ENCODE measurements around the gene MYBBP1A.
A peak's percentile ranks its signal among the peaks of the same experiment; 100 is the strongest.

The MYBBP1A gene

GRCh38 chr17:4492721-4493561 is 62.2 kb downstream of the MYBBP1A start:
- peak; percentile 26 for DNase-seq (ENCODE audit: extremely low read depth, low read depth)
- TF ChIP-seq, protein P1, sequence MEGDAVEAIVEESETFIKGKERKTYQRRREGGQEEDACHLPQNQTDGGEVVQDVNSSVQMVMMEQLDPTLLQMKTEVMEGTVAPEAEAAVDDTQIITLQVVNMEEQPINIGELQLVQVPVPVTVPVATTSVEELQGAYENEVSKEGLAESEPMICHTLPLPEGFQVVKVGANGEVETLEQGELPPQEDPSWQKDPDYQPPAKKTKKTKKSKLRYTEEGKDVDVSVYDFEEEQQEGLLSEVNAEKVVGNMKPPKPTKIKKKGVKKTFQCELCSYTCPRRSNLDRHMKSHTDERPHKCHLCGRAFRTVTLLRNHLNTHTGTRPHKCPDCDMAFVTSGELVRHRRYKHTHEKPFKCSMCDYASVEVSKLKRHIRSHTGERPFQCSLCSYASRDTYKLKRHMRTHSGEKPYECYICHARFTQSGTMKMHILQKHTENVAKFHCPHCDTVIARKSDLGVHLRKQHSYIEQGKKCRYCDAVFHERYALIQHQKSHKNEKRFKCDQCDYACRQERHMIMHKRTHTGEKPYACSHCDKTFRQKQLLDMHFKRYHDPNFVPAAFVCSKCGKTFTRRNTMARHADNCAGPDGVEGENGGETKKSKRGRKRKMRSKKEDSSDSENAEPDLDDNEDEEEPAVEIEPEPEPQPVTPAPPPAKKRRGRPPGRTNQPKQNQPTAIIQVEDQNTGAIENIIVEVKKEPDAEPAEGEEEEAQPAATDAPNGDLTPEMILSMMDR (IDR thresholded peaks at IDR 0.05; ENCODE audit: low read depth, low read length, missing control alignments) = no peak
- no peak overlapping the region for H3K4me3 ChIP-seq (replicated peaks; ENCODE audit: low read depth, low read length)

DNA sequence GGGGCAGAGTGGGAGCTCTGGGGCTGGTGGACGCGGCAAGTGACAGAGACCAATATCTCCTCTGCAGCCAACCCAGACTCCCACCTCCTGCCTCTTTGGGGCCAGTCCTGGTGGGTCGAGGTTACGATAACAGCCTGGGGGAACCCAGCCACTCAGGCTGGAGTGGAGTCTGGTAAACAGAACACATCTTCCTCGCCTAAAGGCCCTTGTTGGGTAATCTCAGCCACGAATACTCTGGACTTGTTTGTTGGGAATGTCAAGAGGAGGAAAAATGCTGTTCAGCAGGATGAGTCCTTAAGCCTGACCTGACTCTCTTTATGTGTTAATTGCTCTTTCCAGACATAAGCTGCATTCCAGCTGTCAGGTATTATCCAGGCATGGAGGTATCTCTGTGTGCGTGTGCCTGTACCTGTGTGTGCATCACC is 64.5 kb downstream of the MYBBP1A start:
- TF ChIP-seq, protein P1 (IDR thresholded peaks at IDR 0.05; ENCODE audit: low read depth, low read length, missing control alignments) = no peak
- H3K4me3 ChIP-seq (replicated peaks; ENCODE audit: low read depth, low read length) = no peak overlapping the region

GRCh38 chr17:4490109-4490591 is 65.0 kb downstream of the MYBBP1A start:
- DNase-seq (ENCODE audit: extremely low read depth, low read depth) = no peak
- H3K4me3 ChIP-seq (replicated peaks; ENCODE audit: low read depth, low read length) = no peak overlapping the region
- TF ChIP-seq, protein P1 (IDR thresholded peaks at IDR 0.05; ENCODE audit: low read depth, low read length, missing control alignments) = no peak

More for the DNA sequence above, 64.5 kb downstream of the MYBBP1A start:
- DNase-seq (ENCODE audit: extremely low read depth, low read depth) = no peak

- no peak for DNase-seq (ENCODE audit: extremely low read depth, low read depth)
- H3K4me3 ChIP-seq (replicated peaks; ENCODE audit: low read depth, low read length) = no peak overlapping the region
- TF ChIP-seq, protein P1 (IDR thresholded peaks at IDR 0.05; ENCODE audit: low read depth, low read length, missing control alignments) = no peak
Observed at GRCh38 chr17:4488989-4489595, 66.1 kb downstream of the MYBBP1A start.
